ENCODE measurements around the gene PHLDB2. TPM values are rescaled to one million over a fixed set of nuclear protein-coding genes. Genes with fewer than 3 reads are reported as not detected.

The PHLDB2 gene
- total RNA-seq, 2 experiments from 2014 or later, result 1.2 to 2.4 TPM

- ChIA-PET POLR2A (interaction anchor here (0.7 to 3.2 kb wide), 4 partner anchors 10 to 305 kb away, joined by 3 to 15 read pairs (median 6); partner anchors contain the start of gene ABHD10), CTCF (interaction anchor here (1.7 to 21.1 kb wide), 4 partner anchors 10 to 284 kb away, joined by 7 to 477 read pairs (median 39); no protein-coding TSS in a partner anchor)
- ATAC-seq (no peak), DNase-seq (no peak)
- Mint-ChIP-seq H3K27ac (peak overlapping the region; percentile 48), H3K4me3 (no peak overlapping the region), H3K27me3 (no peaks in the 10 kb centered on the region), H3K4me1 (ENCODE audit: low read depth) (peaks cover 51% of the 10 kb centered on the region), H3K9me3 (no peaks in the 10 kb centered on the region), H3K36me3 (ENCODE audit: low read depth) (no peaks in the 10 kb centered on the region)
- TF ChIP-seq CTCF (IDR thresholded peaks at IDR 0.05), result no peak
- intact Hi-C loops (cut with micrococcal nuclease), result no loop called here
These were observed 142.5 kb downstream of the PHLDB2 start for GRCh38 chr3:112001526-112001925.

DNA sequence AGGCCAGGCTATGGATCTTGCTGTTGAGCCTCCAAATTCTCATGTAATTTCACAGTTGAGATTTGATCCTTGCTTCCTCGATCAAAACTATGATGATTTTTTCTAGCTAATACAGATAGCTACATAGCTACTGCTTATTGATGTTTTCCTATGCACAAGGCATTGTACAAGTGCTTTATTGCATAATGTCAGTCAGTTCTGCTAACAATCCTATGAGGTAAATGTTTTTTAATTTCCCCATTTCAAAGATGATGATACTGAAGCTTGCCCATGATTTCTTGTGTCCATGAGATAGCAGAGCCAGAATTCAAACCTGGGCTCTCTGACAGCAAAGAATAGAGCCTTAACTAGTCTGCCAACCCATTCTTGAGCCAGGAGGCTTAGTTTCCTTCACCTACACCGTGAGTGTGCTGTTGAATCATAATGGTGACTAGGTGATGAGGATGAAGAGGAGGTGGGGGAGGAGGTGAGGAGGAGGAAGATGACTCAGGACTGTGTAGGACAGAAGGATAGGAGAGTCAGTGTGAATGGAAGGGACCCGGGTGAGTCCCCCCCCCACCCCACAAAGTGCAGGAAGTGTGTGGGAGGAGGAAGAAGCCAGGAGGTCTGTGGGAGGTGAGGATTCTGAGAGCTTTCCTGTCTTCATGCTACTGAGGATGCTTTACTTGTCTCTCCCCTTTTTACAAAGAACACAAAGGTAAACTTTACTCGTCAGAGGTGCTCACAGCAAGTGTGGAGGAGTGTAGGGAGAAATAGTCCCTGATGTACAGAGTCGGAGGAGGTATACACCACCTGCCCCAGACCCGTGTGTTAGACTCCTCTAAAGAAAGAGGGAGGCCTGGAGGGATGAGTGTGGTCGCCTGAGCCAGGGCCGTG lies 143.3 kb downstream of the PHLDB2 start:
- H3K27ac Mint-ChIP-seq, result peak overlapping the region; percentile 80
- H3K4me3 Mint-ChIP-seq, result peak overlapping the region; percentile 29
- no peaks in the 10 kb centered on the region for H3K9me3 Mint-ChIP-seq
- POLR2A ChIA-PET, result interaction anchor here (0.6 to 3.2 kb wide), 7 partner anchors 11 to 595 kb away, joined by 3 to 15 read pairs (median 4); partner anchors contain the start of gene ABHD10
- H3K4me1 Mint-ChIP-seq (ENCODE audit: low read depth), result peaks cover 51% of the 10 kb centered on the region
- no peaks in the 10 kb centered on the region for H3K36me3 Mint-ChIP-seq (ENCODE audit: low read depth)
- H3K27me3 Mint-ChIP-seq, result no peaks in the 10 kb centered on the region
- no peak for TF ChIP-seq CTCF (IDR thresholded peaks at IDR 0.05)
- DNase-seq (peak; percentile 74), ATAC-seq (peak; percentile 87)
- intact Hi-C loops (cut with micrococcal nuclease), result no loop called here
- CTCF ChIA-PET, result interaction anchor here (0.8 to 21.1 kb wide), 8 partner anchors 11 to 285 kb away, joined by 3 to 477 read pairs (median 7); no protein-coding TSS in a partner anchor

DNA sequence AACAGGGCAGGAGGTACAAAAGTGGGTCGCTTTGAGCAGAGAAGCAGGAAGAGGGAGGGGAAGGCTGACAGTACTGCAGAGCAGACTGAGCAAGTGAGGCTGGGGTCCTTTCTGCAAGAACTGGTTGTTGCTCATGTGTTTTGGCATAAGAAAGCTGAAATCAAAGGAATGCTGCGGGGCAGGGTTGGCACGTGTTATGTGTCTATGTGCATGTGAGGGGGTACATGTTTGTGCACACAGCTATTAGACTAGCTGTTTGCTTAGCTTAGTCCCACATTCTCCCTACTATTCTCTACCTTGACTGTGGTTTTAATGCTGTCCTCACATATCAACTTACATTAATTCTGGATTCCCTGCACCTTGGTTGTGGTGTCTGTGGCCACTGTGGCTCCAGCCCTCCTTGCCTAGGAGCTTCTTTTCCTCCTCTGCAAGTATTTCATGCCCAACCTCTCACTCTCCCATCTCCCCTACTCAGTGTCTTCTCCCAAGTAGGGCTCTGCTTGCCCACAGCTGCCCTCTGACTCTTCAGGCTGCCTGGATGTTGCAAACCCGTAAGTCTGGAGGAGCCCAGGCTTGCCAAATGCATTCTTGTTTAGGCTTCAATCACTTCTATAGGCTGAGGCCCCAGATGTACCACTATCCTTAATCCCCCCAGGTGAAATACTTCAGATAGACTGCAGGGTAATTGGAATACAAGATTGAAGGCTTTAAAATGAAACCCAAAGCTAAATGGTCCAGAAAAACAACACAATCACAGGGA lies 144.4 kb downstream of the PHLDB2 start:
- Mint-ChIP-seq H3K4me3 (no peak overlapping the region), H3K27ac (peak overlapping the region; percentile 80), H3K9me3 (no peaks in the 10 kb centered on the region), H3K36me3 (ENCODE audit: low read depth) (no peaks in the 10 kb centered on the region), H3K4me1 (ENCODE audit: low read depth) (peaks cover 49% of the 10 kb centered on the region), H3K27me3 (no peaks in the 10 kb centered on the region)
- no peak for DNase-seq
- no peak for TF ChIP-seq CTCF (IDR thresholded peaks at IDR 0.05)
- CTCF ChIA-PET, result interaction anchor here (0.8 to 21.1 kb wide), 12 partner anchors 8 to 288 kb away, joined by 3 to 477 read pairs (median 4); no protein-coding TSS in a partner anchor
- intact Hi-C loops (cut with micrococcal nuclease), result no loop called here
- POLR2A ChIA-PET, result interaction anchor here (0.7 to 3.2 kb wide), 3 partner anchors 10 to 156 kb away, joined by 3 to 15 read pairs (median 9); partner anchors contain the start of gene ABHD10
- no peak for ATAC-seq

- intact Hi-C loops (cut with micrococcal nuclease), result no loop called here
- Mint-ChIP-seq H3K4me3 (no peak overlapping the region), H3K9me3 (no peaks in the 10 kb centered on the region), H3K4me1 (ENCODE audit: low read depth) (peaks cover 45% of the 10 kb centered on the region), H3K27ac (peak overlapping the region; percentile 59), H3K27me3 (no peaks in the 10 kb centered on the region), H3K36me3 (ENCODE audit: low read depth) (no peaks in the 10 kb centered on the region)
- ChIA-PET POLR2A (interaction anchor here (1.7 to 3.2 kb wide), 2 partner anchors 9 to 25 kb away, joined by 9 to 15 read pairs; partner anchors contain the start of gene ABHD10), CTCF (interaction anchor here (0.8 to 21.1 kb wide), 10 partner anchors 9 to 288 kb away, joined by 3 to 477 read pairs (median 4); no protein-coding TSS in a partner anchor)
- ATAC-seq, result no peak
- peak; percentile 32 for DNase-seq
- no peak for TF ChIP-seq CTCF (IDR thresholded peaks at IDR 0.05)
These were observed 145.1 kb downstream of the PHLDB2 start for GRCh38 chr3:112004187-112004586.

Data from activated CD8-positive, alpha-beta T cell treated with anti-CD3 and anti-CD28 coated beads for 36 hours (primary cell).